Lung (tissue), 12 donors: ENCODE data around the gene NPFFR2. TPM values are rescaled to one million over a fixed set of nuclear protein-coding genes. Genes with fewer than 3 reads are reported as not detected.
"Not testable (repeated sequence)": the region's sequence is repeated elsewhere in the genome, so short reads cannot be mapped to it uniquely, and the experiment has no call there.

Experiments used
- ATAC-seq: fragments of 200-7000 bp; cut with Tn5 transposase; one replicate; pipeline ENCODE4 v1.9.1; 2020; ENCODE audit warnings: moderate number of reproducible peaks; ENCODE audit not compliant: insufficient read depth, low FRiP score
- DNase-seq, 3 donors: peaks; one replicate each; pipeline ENCODE4 v3.0.0-alpha.2; 2013 to 2017
- H3K27ac ChIP-seq, 2 donors: one replicate each; pipeline ENCODE4 v1.5.1; 2013; ENCODE audit warnings: mild to moderate bottlenecking in 2 of 2, moderate library complexity in 2 of 2, control low read depth in 1 of 2, inconsistent platforms in 1 of 2, low read depth in 1 of 2, low read length in 1 of 2
- H3K27me3 ChIP-seq, 3 donors: one replicate each; pipeline ENCODE4 v1.5.1; 2013; ENCODE audit warnings: low read length in 2 of 3; ENCODE audit not compliant: control insufficient read depth in 3 of 3, insufficient read depth in 3 of 3
- H3K36me3 ChIP-seq, 4 donors: one replicate each; pipeline ENCODE4 v1.5.1; 2013; ENCODE audit warnings: low read length in 4 of 4, mild to moderate bottlenecking in 1 of 4, moderate library complexity in 1 of 4; ENCODE audit not compliant: control insufficient read depth in 4 of 4, insufficient read depth in 4 of 4
- H3K4me1 ChIP-seq, 5 donors: one replicate each; pipeline ENCODE4 v1.5.1; 2013; ENCODE audit warnings: low read length in 5 of 5, mild to moderate bottlenecking in 2 of 5, moderate library complexity in 1 of 5; ENCODE audit not compliant: control insufficient read depth in 5 of 5, insufficient read depth in 5 of 5
- H3K4me3 ChIP-seq: one replicate; pipeline ENCODE4 v1.5.1; 2013; ENCODE audit warnings: mild to moderate bottlenecking, control low read depth, moderate library complexity
- H3K9ac ChIP-seq, 2 donors: one replicate each; pipeline ENCODE4 v1.5.1; 2013; ENCODE audit warnings: low read length in 2 of 2, control low read depth in 1 of 2; ENCODE audit not compliant: insufficient read depth in 1 of 2
- H3K9me3 ChIP-seq, 4 donors: one replicate each; pipeline ENCODE4 v1.5.1; 2013; ENCODE audit warnings: low read length in 3 of 4, mild to moderate bottlenecking in 1 of 4, moderate library complexity in 1 of 4; ENCODE audit not compliant: control insufficient read depth in 4 of 4, insufficient read depth in 3 of 4
- CTCF ChIP-seq: IDR thresholded peaks from 2 replicates; pipeline ENCODE4 v1.5.1; 2012; ENCODE audit warnings: mild to moderate bottlenecking; ENCODE audit errors: control extremely low read depth, extremely low read depth
- WGBS, 2 donors: extraction: QIAGEN DNeasy Blood & Tissue Kit; methylation state at CpG; one replicate each; pipeline ENCODE4 v1.1.7; 2013; 5-methylcytosine and 5-hydroxymethylcytosine counted together
- polyA plus RNA-seq, 2 donors: library from polyadenylated mRNA; stranded (reverse); fragments of 200-250 nt; gene quantifications; one replicate each; pipeline ENCODE4 v1.2.1, GENCODE V29; 2013
- total RNA-seq, 2 donors: library from RNA; depleted of rRNA in 1 of 2; stranded (reverse); fragments of >200 nt in 1 of 2; gene quantifications; one replicate each; pipeline ENCODE4 v1.2.1, GENCODE V29; 2014 to 2021
- donor health status: control.
- donor health status: control.
- donor health status: Bipolar disorder and iron deficiency.
- donor health status: healthy.
- donor health status: DM: yes; HTN: yes; CAD: no.

Gene NPFFR2
- total and polyA plus RNA-seq, 4 donors: not detected

- no peak overlapping the region for H3K4me3 ChIP-seq
- H3K27ac ChIP-seq: no peak overlapping the region
- H3K27me3 ChIP-seq: no peaks in the 10 kb centered on the region
- no peaks in the 10 kb centered on the region for H3K9me3 ChIP-seq
- H3K9ac ChIP-seq: no peak overlapping the region
- DNase-seq (no peak), ATAC-seq (no peak)
- no peak for TF ChIP-seq CTCF
- H3K4me1 ChIP-seq: no peaks in the 10 kb centered on the region
- no peaks in the 10 kb centered on the region for H3K36me3 ChIP-seq
Observed at GRCh38 chr4:72128741-72129140, 96.9 kb downstream of the NPFFR2 start.

- no peaks in the 10 kb centered on the region for H3K36me3 ChIP-seq
- no peak overlapping the region for H3K4me3 ChIP-seq
- H3K27me3 ChIP-seq: no peaks in the 10 kb centered on the region
- 90 to 92% methylated on average over 6 of the region's 6 CpGs for WGBS, 2 donors
- no peak for TF ChIP-seq CTCF
- peaks cover 0 to 2% (median 0%) of the 10 kb centered on the region in 4 donors for H3K9me3 ChIP-seq
- ATAC-seq (no peak), DNase-seq (no peak)
- no peak overlapping the region for H3K9ac ChIP-seq
- no peaks in the 10 kb centered on the region for H3K4me1 ChIP-seq
- H3K27ac ChIP-seq: no peak overlapping the region
Observed at GRCh38 chr4:72136429-72136828, 104.6 kb downstream of the NPFFR2 start.

- H3K27me3 ChIP-seq, ATAC-seq, H3K9ac ChIP-seq, DNase-seq, H3K36me3 ChIP-seq, H3K4me3 ChIP-seq, H3K4me1 ChIP-seq, H3K27ac ChIP-seq, H3K9me3 ChIP-seq: not testable (repeated sequence)
- WGBS, 2 donors: 51 to 56% methylated on average over 2 of the region's 2 CpGs
Observed at GRCh38 chr4:72139997-72140396, 108.2 kb downstream of the NPFFR2 start.

GRCh38 chr4:72144241-72144640, 112.4 kb downstream of the NPFFR2 start:
- Histone ChIP-seq H3K9me3 (no peaks in the 10 kb centered on the region), H3K27ac (no peak overlapping the region), H3K4me1 (no peaks in the 10 kb centered on the region), H3K4me3 (no peak overlapping the region), H3K27me3 (no peaks in the 10 kb centered on the region), H3K36me3 (no peaks in the 10 kb centered on the region), H3K9ac (no peak overlapping the region)
- ATAC-seq (no peak), DNase-seq (no peak)
- 77 to 81% methylated on average over 2 of the region's 2 CpGs for WGBS, 2 donors
- TF ChIP-seq CTCF: no peak
